ENCODE measurements around the gene ARHGEF12. TPM values are rescaled to one million over a fixed set of nuclear protein-coding genes. Genes with fewer than 3 reads are reported as not detected.

The ARHGEF12 gene
- total RNA-seq, 4 donors from 2014 or later = 75.9 to 116 (median 94.3) TPM

GRCh38 chr11:120329556-120329955 is 6.7 kb upstream of the ARHGEF12 start:
- intact Hi-C loops (cut with DNase I; ENCODE audit: low total_unique reads) = no loop called here
- peaks cover 14% of the 10 kb centered on the region for H3K27me3 ChIP-seq
- no peak overlapping the region for H3K4me3 ChIP-seq
- no peaks in the 10 kb centered on the region for H3K36me3 ChIP-seq
- H3K4me1 ChIP-seq = peaks cover 13 to 35% (median 19%) of the 10 kb centered on the region in 4 donors
- TF ChIP-seq POLR2AphosphoS5 (IDR thresholded peaks at IDR 0.05) = no peak
- TF ChIP-seq CTCF (IDR thresholded peaks at IDR 0.05) = no peak
- no peak for TF ChIP-seq EP300 (IDR thresholded peaks at IDR 0.05; ENCODE audit: low read depth)
- TF ChIP-seq POLR2A (IDR thresholded peaks at IDR 0.05) = no peak
- 83% methylated on average over 3 of the region's 3 CpGs for WGBS, 2 donors (ENCODE audit: low coverage in 1 of 2)
- H3K27ac ChIP-seq = no peak overlapping the region
- in situ Hi-C loops (cut with MboI; ENCODE audit: low pct_ligation_motif_present in 1 of 4, low pct_unique_long_range_greater_than_20kb in 1 of 4, low sequenced_read_pairs in 3 of 4) = loop anchor here in 1 of 4 donors (25.0 kb wide), 1 partner anchor 108 kb away; no protein-coding TSS in a partner anchor
- DNase-seq = no peak
- H3K9me3 ChIP-seq = no peaks in the 10 kb centered on the region

DNA sequence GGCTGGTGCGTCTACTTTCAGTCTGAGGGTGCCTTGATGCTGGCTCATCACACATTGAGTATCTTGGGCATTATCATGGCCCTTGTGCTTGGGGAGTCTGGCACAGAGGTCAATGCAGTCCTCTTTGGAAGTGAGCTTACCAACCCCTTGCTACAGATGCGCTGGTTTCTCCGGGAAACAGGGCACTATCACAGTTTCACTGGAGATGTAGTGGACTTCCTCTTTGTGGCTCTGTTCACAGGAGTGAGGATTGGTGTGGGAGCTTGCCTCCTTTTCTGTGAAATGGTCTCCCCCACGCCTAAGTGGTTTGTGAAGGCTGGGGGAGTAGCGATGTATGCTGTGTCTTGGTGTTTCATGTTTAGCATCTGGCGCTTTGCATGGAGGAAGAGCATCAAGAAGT is 6.2 kb upstream of the ARHGEF12 start:
- no peak overlapping the region for H3K27ac ChIP-seq
- no peak for TF ChIP-seq CTCF (IDR thresholded peaks at IDR 0.05)
- TF ChIP-seq EP300 (IDR thresholded peaks at IDR 0.05; ENCODE audit: low read depth) = no peak
- peaks cover 13 to 32% (median 17%) of the 10 kb centered on the region in 4 donors for H3K4me1 ChIP-seq
- no peaks in the 10 kb centered on the region for H3K36me3 ChIP-seq
- 94% methylated on average over 6 of the region's 6 CpGs; no CpG with 5 or more reads in 1 of the 2 donors for WGBS, 2 donors (ENCODE audit: low coverage in 1 of 2)
- in situ Hi-C loops (cut with MboI; ENCODE audit: low pct_ligation_motif_present in 1 of 4, low pct_unique_long_range_greater_than_20kb in 1 of 4, low sequenced_read_pairs in 3 of 4) = loop anchor here in 1 of 4 donors (25.0 kb wide), 1 partner anchor 107 kb away; no protein-coding TSS in a partner anchor
- H3K4me3 ChIP-seq = no peak overlapping the region
- intact Hi-C loops (cut with DNase I; ENCODE audit: low total_unique reads) = no loop called here
- no peak for DNase-seq
- H3K9me3 ChIP-seq = no peaks in the 10 kb centered on the region
- peaks cover 9% of the 10 kb centered on the region for H3K27me3 ChIP-seq

DNA sequence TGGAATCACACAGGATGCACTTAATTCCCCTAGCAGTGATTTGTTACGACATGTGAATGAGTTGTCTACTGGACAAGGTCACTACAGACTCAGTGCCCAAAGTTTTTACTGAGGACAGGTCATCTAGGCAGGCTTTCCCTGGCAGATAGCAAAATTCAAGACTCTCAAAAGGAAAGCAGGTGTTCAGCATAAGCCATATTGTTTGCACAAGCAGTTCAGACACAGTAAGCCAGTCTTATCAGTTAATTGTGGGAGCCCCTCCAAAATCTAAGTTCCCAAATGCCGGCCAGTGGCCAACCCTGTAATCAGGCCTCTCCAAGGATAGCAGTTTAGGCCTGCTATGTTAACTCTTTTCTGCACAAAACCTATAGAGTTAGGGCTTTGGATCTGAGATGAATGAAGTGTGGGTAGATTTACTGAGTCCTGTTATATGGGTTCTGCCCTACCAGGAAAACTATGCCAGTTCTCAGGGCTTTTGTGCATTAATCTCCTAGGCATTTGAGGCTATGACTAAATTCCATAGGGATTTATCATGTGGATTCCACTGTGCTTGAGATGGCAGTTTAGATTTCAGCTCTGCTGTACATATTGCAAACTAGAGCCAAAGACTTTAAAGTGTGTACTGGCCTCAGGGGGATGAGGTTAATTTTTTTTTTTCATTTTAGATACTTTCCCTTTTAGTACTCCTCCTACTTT is 4.8 kb upstream of the ARHGEF12 start:
- in situ Hi-C loops (cut with MboI; ENCODE audit: low pct_ligation_motif_present in 1 of 4, low pct_unique_long_range_greater_than_20kb in 1 of 4, low sequenced_read_pairs in 3 of 4) = loop anchor here in 1 of 4 donors (25.0 kb wide), 1 partner anchor 106 kb away; no protein-coding TSS in a partner anchor
- H3K36me3 ChIP-seq = no peaks in the 10 kb centered on the region
- no peak for DNase-seq
- H3K27ac ChIP-seq = peak overlapping the region in 1 of 4 donors; percentile 23
- TF ChIP-seq EP300 (IDR thresholded peaks at IDR 0.05; ENCODE audit: low read depth) (no peak), POLR2A (IDR thresholded peaks at IDR 0.05) (no peak), CTCF (IDR thresholded peaks at IDR 0.05) (no peak)
- intact Hi-C loops (cut with DNase I; ENCODE audit: low total_unique reads) = no loop called here
- H3K27me3 ChIP-seq = no peaks in the 10 kb centered on the region
- WGBS, 2 donors (ENCODE audit: low coverage in 1 of 2) = 40 to 50% methylated on average over 2 of the region's 2 CpGs
- H3K4me1 ChIP-seq = peaks cover 5 to 26% (median 13%) of the 10 kb centered on the region in 4 donors
- no peaks in the 10 kb centered on the region for H3K9me3 ChIP-seq
- H3K4me3 ChIP-seq = no peak overlapping the region

DNA sequence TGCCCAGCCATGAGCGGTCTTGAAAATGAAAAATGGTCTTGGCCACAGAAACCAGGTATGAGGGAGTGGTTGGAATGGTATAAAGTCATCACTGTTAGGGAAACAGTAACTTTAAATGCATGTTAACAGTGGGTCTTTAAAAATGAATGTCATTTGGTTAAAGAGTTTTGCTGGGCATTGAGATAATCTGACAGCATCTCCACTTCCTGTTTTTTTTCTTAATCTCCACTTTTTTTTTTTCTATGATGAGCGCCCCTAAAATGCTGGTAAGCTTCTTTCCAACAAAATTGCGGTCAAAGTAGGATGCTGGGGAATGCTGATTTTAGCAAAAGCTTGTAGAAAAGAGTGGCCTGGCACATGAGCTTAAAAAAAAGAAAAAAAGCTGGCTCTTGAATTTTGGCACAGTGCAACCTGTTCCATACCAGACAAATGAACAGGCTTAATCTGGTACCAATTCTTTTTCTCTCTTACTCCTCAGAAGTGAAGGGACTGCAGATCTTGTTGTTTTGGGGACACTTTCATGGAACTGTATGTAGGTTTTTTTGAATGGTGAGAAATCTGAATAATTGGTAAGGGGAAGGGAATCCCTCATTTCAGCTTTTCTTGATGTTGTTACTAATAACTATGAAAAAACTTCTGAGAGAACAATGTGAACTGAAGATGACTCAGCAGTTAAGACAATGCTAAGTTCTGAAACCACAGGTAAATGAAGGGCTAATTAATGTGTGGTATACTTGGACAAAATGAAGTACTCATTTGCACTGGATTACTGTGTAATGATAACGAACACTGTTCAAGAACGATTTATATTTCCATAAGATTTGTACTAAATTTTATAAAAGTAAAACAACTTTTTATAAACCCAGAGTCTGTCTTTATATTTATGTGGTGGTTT is 3.1 kb upstream of the ARHGEF12 start:
- DNase-seq = no peak
- H3K4me1 ChIP-seq = peaks cover 0 to 16% (median 7%) of the 10 kb centered on the region in 4 donors
- TF ChIP-seq POLR2AphosphoS5 (IDR thresholded peaks at IDR 0.05) (no peak), POLR2A (IDR thresholded peaks at IDR 0.05) (no peak), EP300 (IDR thresholded peaks at IDR 0.05; ENCODE audit: low read depth) (no peak), CTCF (IDR thresholded peaks at IDR 0.05) (no peak)
- intact Hi-C loops (cut with DNase I; ENCODE audit: low total_unique reads) (no loop called here), in situ Hi-C loops (cut with MboI; ENCODE audit: low pct_ligation_motif_present in 1 of 4, low pct_unique_long_range_greater_than_20kb in 1 of 4, low sequenced_read_pairs in 3 of 4) (loop anchor here in 1 of 4 donors (25.0 kb wide), 1 partner anchor 104 kb away; no protein-coding TSS in a partner anchor)
- H3K9me3 ChIP-seq = no peaks in the 10 kb centered on the region
- no peak overlapping the region for H3K4me3 ChIP-seq
- H3K27ac ChIP-seq = no peak overlapping the region
- 89% methylated on average over 4 to 5 of the region's 5 CpGs for WGBS, 2 donors (ENCODE audit: low coverage in 1 of 2)
- no peaks in the 10 kb centered on the region for H3K36me3 ChIP-seq
- H3K27me3 ChIP-seq = no peaks in the 10 kb centered on the region

Measured in transverse colon (tissue), 4 donors.